SHP77 (cell line): Measurements from ENCODE around the gene FHIT.
A peak's percentile ranks its signal among the peaks of the same experiment; 100 is the strongest.
"Not testable (repeated sequence)": the region's sequence is repeated elsewhere in the genome, so short reads cannot be mapped to it uniquely, and the experiment has no call there.

Experiments used
- DNase-seq, 2 experiments: peaks; one replicate each; lab custom pipeline; 2025; lab: John Stamatoyannopoulos, UW

FHIT gene

DNA sequence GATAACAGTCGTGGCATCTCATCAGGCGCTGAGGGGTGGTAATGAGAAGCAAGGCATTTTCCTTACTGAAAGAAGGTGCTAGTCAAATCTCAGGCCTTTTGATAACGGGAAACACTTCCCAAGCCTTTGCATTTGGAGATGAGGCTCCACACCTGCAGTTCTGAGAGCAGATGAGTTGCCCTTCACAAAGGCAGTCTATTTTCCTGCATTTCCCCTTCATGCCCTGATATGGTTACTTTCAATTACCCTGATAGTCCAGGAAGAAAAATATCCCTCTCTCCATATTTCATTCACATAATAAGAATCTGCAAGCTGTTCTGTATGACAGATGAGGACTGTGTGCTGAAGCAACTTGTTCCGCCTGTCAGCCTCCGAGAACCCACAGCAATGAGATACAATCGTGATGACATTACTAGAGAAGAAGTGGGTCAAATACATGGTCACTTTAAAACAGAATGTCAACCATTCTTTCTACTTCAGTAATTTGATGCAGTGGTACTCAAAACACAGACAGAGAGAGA is 25.0 kb downstream of the FHIT start:
- no peak for DNase-seq

DNA sequence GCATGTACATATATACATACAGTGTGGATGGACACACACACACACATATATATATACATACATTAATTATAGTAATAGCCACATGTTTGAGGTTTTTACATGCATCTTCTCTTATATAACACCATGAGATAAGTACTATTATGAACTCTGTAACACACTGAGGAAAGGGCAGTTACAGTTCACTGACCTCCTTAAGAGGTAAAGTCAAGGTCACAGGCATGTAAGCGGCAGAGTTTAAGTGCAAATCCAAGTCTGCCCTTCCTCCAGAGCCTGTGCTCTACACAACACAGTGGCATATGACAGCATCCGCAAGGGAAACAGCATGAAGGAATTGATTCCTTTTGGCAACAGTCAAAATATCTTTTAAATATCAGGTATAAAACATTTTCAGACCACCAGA is 26.4 kb downstream of the FHIT start:
- no peak for DNase-seq

DNA sequence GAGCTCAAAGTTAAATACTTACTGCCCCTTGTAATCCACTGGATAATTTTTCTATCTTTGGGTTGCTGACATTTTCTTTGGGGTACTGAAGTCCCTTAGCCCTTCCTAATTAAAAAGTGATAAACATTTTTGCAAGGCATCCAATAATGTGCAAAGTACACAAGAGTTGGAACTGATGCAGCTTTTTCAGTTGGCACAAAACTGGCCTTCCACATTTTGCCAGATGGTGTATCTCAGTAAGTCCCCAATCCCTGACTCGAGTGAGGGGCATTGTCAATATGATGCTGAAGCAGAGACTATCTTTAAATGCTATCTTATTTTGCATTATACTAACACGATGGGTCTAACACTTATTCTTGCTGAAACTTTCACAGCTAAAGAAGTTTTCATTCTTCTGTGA is 27.8 kb downstream of the FHIT start:
- no peak for DNase-seq

DNA sequence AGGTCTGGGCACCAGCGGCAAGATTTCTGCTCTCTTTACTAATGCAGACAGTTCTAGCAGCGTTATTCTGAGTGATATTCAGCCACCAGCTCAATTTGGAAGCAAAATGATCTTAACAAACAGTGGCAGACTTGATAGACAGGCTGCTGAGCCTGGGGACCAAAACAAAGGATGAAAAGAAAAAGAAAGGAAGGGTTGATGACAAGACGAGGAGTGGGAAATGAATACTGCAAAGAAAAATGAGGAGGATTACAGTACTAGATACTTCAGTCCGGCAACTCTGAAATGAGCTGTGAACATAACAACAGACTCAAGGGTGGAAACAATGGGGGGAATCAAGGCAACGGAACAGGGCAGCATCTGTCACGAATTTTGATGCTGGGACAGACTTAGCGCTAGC is 28.8 kb downstream of the FHIT start:
- no peak for DNase-seq

DNA sequence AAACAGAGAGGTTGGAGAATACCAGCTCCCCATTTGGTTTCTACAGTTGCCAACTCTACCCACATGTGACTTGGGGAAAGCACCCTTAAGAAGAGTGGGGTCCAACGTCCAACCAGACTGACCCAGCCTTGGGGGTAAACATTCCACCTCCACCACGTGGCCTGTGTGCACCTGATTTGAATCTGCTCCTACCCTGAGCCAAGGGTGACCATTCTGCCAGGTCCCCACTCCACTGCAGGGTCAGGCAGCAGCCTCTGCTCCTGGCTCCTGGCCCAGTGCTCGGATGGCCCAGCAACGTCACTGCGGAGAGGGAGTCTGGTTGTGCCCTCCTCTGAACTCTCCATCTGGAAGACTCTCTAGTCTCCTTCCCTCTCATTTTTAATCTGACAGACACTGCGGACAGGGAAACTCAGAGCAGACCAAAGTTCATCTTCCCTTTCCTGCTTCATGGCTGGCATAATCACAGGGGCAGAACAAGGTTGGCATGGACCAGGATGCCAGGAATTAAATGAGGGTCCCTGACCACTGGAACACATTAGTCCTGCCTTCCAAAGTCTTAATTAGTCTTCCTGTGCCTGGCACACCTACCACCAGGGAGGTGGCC is 29.4 kb downstream of the FHIT start:
- DNase-seq = no peak

DNA sequence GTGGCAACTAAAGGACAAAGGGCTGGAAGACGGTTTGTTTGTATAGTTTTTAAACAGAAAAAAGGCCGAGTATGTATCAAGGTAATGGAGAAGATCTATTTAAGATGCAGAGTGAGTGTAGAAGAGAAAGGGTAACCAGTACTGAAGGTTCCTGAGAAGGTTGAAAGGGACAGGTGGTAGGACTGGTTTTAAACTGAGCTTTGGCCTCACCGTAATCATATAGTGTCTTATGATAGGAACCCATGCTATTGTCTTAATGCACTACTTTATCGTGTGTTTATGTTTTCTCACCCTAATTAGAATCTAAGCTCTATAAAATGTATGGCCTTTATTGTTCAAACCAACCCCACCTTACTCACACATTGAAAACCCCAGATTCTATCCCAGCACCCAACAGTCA is 32.7 kb downstream of the FHIT start:
- DNase-seq = no peak

DNA sequence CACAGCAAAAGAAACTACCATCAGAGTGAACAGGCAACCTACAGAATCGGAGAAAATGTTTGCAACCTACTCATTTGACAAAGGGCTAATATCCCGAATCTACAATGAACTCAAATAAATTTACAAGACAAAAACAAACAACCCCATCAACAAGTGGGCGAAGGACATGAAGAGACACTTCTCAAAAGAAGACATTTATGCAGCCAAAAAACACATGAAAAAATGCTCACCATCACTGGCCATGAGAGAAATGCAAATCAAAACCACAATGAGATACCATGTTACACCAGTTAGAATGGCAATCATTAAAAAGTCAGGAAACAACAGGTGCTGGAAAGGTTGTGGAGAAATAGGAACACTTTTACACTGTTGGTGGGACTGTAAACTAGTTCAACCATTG is 35.1 kb downstream of the FHIT start:
- DNase-seq = not testable (repeated sequence)

DNA sequence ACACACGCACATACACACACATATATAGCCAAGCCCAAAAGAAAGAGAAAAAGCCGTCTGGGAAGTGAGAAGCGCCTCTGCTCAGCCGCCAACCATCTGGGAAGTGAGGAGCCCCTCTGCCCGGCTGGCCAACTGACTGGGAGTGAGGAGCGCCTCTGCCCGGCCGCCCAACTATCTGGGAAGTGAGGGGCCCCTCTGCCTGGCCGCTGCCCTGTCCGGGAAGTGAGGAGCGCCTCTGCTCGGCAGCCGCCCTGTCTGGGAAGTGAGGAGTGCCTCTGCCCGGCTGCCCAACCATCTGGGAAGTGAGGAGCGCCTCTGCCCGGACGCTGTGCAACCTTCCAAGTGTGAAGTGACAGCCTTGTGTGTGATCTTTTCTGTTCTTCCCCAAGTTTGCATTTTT is 49.2 kb downstream of the FHIT start:
- no peak for DNase-seq

DNA sequence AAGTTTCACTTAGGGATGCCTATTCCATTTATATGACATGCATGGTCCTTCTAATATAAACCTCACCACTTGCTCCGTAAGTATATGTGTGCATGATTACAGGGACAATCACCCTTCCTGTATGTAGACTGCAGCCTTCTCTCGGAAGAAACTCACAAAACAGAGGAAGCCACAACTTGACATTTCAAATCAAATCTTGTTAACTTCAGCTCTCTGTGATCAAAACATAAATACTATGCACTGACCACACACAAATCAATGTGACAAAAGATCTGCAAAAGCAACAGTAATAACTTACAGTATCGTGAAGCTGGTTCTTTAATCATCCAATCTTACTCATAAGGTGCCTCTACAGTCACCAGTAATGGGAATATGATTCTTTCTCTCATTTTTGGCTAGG is 50.2 kb downstream of the FHIT start:
- no peak for DNase-seq

DNA sequence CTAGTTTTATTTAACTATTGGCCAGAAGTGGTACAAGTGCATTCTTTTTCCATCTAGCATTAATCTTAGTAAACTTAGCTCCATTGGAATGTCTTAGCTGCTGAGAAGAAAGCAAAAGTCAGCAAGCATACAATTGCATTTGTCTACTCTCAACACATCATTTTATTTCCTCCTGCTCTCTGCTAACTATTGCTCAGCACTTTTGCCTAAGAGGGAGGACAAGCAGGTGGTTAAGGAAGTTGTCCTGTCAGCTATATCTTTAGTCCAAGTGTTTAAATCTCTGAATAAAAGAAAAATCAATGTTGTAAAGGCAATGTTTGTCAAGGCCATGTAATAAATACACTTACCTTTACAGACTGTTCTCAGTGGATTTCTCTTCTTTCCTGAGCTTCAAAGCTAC is 51.0 kb downstream of the FHIT start:
- no peak for DNase-seq

DNA sequence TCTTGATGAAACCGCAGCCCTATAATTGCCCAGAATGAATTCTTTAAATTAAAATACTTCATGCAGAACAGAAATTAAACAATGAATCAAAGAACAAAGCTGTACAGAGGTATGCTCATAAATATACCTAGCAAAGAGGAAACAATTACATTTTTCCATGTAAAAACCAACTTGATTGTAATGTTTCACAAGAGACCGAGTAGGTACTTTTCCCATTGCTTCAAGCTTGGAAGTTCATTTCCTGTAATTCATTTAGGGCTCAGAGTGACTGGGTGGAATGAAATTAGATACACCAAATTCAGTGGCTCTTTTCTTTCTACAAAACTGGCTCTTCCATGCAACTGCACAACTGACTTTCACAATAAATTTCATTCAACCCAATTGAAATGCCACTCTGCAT is 51.4 kb downstream of the FHIT start:
- no peak for DNase-seq

DNA sequence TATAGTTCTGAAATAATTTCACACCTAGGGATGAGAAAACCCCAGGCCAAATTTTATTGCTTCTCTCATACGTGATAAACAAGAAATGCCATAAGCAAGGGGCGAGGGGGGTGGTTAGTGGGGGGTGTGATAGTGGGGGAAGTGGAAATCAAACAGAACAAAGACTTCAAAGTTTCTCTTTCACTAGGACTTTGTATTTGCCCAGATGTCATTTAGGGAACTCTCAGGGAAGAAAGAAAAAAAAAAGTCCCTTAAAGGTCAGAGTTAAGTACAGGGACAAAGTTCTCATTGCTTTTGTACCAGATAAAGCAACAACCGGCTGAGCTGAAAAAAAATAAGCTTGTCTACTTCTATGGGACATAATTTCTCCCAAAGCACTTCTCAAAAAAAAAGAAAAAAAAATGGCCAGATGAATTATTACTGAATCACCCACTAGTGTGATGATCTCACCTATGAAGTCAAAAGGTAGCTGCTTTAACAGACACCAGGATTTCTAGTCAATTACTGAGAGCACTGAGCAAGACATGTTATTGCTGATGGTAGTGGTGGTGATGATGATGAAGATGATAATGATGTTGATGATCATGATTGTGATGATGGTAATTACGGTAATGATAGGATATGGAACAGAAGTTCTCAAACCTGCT is 56.2 kb downstream of the FHIT start:
- DNase-seq = no peak

DNA sequence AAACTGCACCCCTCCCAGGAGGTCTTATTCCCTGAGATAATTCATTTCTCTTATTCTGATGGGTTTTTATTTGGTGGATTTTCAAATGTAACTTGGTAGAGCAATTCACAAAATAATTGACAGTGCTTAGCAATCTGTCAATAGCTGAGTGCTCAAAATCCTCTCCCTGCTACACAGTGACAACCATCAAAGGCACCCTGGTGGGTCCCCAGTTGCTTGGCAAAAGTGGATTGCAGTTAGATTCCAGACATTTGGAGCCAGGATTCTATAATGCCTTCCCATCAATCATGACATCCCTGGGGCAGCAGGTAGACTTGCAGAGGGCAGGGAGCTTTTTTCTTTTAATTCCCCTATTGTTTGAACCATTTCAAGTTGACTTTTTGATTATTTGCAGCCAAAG is 59.0 kb downstream of the FHIT start:
- no peak for DNase-seq

DNA sequence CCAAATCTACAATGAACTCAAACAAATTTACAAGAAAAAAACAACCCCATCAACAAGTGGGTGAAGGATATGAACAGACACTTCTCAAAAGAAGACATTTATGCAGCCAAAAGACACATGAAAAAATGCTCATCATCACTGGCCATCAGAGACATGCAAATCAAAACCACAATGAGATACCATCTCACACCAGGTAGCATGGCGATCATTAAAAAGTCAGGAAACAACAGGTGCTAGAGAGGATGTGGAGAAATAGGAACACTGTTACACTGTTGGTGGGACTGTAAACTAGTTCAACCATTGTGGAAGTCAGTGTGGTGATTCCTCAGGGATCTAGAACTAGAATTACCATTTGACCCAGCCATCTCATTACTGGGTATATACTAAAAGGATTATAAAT is 61.0 kb downstream of the FHIT start:
- not testable (repeated sequence) for DNase-seq

DNA sequence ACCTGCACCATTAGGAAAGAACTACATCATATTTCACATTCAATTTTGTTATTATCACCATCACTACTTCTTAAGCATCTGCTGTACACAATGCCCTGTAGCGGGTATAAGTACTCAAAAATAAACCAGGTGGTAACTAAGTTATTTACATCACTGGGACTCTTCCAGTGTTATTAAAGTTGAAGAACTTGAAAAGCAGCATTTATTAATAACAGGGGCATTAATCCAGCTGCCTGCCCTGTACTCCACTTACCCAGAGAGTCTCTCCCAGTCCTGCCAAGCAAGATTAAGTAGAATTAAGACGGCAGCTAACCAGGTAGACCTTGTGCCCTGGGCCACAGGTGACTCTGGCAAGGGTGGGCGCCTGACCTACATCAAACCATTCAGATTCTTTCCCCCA is 65.2 kb downstream of the FHIT start:
- DNase-seq = no peak

DNA sequence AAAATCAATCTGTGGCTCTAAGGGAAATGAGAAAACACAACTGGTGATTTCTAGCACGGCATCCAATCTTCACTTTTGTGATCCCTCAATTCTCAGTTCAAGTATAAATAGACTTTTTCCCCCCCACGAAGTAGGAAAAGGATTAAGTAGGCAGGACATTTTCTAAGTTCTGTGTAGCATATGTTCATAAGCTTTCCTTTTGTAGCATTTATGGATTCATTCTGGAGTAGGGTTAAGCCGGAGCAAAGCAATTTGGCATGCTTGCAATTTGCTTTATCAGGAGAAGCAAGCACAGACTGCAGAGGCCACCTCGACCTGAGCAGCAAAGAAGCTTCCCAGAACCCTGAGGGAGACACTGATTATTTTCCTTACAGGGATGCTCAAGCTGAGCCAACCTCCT is 66.3 kb downstream of the FHIT start:
- no peak for DNase-seq

DNA sequence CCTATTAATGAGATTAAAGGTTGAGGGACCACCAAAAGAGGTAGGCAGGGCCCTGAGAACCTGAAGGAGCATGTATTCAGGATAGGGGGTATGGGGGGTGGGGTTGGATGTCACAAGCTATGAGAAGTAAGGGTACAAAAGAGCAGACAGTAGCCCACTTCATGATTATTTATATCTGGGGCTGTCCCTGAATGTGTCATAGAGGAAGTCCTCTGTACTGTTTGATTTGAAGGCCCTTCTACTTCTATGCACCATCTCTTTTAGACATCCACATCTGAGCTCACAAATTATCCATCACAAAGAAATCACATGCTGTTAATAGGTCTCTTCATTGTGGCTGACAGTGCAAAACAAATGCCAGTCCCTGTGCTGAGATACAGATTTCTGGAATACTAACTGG is 68.6 kb downstream of the FHIT start:
- DNase-seq = no peak

DNA sequence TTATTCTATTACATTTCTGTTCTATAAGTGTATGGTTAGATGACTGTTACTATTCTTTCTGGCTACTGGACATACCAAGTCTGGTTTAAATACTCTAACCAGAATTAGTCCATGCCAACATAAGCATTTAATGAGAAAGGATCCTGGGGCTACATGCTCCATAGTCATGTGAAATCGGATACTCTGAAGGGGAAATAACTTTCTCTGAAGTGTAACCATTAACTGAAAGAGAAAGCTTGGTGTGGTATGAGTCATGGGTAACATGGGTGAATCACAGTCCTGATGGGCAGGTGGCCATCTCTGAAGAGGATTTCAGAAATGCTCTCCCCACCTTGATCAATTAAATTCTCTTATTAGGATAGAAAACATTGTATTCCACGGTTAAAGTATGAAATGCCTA is 69.4 kb downstream of the FHIT start:
- DNase-seq = peak; percentile 38 to 54

DNA sequence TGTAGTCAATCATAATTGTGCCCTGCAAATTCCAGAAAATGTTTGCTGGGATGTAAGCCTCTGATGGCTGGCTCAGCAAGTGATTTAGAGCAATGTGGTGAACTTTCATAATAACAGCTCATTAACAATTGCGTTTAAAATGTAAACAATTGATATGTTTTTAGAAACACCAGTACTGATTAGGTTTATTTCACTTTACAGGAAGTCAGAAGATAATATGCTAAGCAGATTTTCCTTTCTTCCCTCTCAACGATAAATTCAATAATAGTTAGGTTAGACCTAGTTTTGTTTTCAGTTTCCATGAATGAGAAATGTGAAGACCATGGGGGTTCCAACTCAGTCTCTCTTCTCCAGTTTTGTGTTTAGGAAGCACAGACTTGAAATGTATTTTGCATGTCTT is 71.0 kb downstream of the FHIT start:
- no peak for DNase-seq

DNA sequence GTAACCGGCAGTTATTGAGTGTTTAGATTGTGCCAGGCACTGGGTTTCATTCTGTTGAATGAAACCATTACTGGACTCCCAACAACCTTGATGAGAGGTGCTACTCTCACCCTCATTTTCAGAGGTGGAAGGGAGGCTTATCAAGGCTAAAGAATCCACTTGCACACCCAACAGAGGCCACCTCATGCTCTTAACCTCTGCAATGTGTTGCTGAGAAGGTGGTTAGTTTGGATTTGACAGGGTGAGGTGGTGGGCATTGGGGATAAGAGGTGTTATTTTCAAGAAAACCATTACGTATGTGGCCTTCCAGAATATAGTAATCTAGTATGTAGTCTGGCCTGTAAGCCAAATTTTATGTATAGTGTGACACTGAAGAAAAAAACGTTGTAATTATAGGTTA is 73.1 kb downstream of the FHIT start:
- DNase-seq = no peak

DNA sequence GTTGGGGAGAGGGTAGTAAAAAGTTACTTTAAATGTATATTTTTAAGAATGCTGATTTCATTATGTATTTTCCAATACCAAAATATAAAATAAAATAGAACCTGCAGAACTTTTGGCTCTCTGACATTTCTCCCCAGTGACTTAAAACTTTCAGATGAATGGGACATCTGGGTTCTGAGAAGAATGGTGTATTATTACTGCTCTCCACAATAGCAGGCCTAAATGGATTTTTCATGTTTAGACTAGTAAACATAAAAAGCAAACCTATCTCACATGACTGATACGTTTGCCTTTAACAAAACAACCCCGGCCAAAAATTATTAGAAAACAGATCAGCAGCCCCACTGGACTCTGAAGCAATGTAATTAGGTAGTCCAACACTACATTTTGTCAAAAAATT is 73.8 kb downstream of the FHIT start:
- DNase-seq = no peak

DNA sequence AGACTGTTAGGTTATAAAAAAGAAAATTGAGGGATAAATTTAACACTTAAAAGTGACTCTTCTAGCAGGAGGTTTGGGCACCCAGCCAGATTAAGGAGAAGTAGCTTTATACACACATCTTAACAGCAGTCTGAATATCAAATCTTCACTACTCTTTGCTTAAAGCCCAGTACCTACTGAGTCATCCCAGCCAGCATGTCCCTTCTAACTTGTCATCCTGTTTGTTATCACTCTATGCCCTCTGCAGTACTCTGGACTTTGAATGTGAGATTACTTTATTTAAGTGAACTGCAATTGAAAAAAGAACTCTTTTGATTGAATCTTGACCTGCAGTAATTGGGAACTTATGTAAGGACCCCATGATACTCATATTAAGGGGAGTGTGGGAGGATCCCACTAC is 77.6 kb downstream of the FHIT start:
- DNase-seq = no peak

DNA sequence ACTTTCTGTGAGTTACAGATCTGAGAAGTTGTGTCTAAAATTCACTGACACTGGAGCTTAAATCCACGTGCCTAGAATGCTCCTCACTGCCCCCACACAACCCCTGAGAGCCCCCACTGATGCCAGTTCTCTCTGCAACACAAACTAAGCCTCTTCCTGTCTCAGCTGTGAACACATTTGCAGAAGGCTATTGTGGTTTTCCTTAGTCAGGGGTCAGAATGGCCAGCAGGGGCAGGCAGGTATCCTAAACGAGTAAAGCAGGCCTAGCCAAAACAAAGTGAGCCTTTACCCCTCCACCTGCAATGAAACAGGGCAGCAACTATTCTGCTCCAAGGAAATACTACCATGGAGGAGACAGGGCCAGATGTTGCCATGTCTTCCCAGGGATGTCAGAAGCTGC is 78.6 kb downstream of the FHIT start:
- no peak for DNase-seq

DNA sequence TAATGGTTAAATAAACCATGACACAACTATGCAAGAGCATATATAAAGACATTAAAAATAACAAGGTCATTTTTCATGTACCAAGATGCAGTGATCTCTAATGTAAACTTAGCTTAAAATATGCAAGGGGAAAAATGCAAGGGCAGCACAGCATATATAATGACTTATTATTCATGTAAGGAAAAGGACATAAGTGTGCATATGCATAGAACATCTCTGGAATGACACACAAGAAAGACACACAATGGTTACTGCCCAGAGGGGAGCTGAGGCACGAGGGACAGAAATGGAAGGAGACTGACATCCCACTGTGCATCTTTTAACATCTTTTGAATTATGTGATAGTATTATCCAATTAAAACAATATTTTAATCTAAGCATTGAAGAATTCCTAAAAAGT is 79.0 kb downstream of the FHIT start:
- DNase-seq = no peak
